ENCODE data around the gene DMRT2. TPM values are rescaled to one million over a fixed set of nuclear protein-coding genes. Genes with fewer than 3 reads are reported as not detected.

Gene DMRT2
- total RNA-seq, 4 donors from 2014 or later: 0.58 to 1.6 (median 0.62) TPM; not detected in 1

- no peaks in the 10 kb centered on the region for H3K36me3 ChIP-seq
- H3K9me3 ChIP-seq: no peaks in the 10 kb centered on the region
- peaks cover 65% of the 10 kb centered on the region for H3K27me3 ChIP-seq
- no peak for ATAC-seq
- 71 to 73% methylated on average over 6 of the region's 6 CpGs for WGBS, 2 donors (ENCODE audit: low coverage in 1 of 2)
- H3K27ac ChIP-seq: no peak overlapping the region
- H3K4me3 ChIP-seq: no peak overlapping the region
- TF ChIP-seq POLR2AphosphoS5 (IDR thresholded peaks at IDR 0.05): no peak
- no peak for TF ChIP-seq EP300 (IDR thresholded peaks at IDR 0.05)
- no peak for TF ChIP-seq CTCF (IDR thresholded peaks at IDR 0.05)
- TF ChIP-seq POLR2A (IDR thresholded peaks at IDR 0.05): no peak
- no peaks in the 10 kb centered on the region for H3K4me1 ChIP-seq
Observed at GRCh38 chr9:1058826-1059487, 8.8 kb downstream of the DMRT2 start.

GRCh38 chr9:1065130-1065529 lies 15.0 kb downstream of the DMRT2 start:
- H3K9me3 ChIP-seq: peaks cover 0 to 10% (median 0%) of the 10 kb centered on the region in 3 donors
- no peak overlapping the region for H3K4me3 ChIP-seq
- ATAC-seq: no peak
- 68 to 76% methylated on average over 2 of the region's 2 CpGs for WGBS, 2 donors (ENCODE audit: low coverage in 1 of 2)
- H3K27me3 ChIP-seq: peaks cover 11% of the 10 kb centered on the region
- no peaks in the 10 kb centered on the region for H3K4me1 ChIP-seq
- no peaks in the 10 kb centered on the region for H3K36me3 ChIP-seq
- H3K27ac ChIP-seq: no peak overlapping the region
- no peak for TF ChIP-seq POLR2AphosphoS5 (IDR thresholded peaks at IDR 0.05)

- WGBS, 2 donors (ENCODE audit: low coverage in 1 of 2): 50 to 73% methylated on average over 1 to 3 of the region's 3 CpGs
- TF ChIP-seq POLR2AphosphoS5 (IDR thresholded peaks at IDR 0.05): no peak
- no peak for TF ChIP-seq CTCF (IDR thresholded peaks at IDR 0.05)
- TF ChIP-seq EP300 (IDR thresholded peaks at IDR 0.05): no peak
- TF ChIP-seq POLR2A (IDR thresholded peaks at IDR 0.05): no peak
- Histone ChIP-seq H3K27ac (no peak overlapping the region), H3K27me3 (peaks cover 3% of the 10 kb centered on the region), H3K4me3 (no peak overlapping the region), H3K36me3 (no peaks in the 10 kb centered on the region), H3K4me1 (no peaks in the 10 kb centered on the region), H3K9me3 (peaks cover 0 to 10% (median 0%) of the 10 kb centered on the region in 3 donors)
- no peak for ATAC-seq
Observed at GRCh38 chr9:1070692-1071091, 20.5 kb downstream of the DMRT2 start.

DNA sequence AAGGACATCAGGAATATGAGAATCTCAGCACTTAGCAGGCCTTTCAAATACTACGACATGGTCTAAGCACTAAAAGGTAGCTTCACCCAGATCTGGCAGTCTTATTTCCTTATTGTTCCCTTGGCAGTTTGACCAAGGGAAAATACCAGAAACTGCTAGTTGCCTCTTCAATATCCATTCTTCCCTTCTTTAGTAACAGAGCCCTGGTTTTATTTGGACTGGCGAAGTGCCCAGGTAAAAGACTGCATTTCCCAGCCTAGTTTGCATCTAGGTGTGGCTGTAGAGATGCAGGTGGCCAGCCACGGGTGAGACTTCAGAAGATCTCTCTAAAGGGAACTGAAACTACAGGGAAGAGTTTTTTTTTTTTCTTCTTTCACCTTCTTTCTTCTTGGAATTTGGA lies 21.6 kb downstream of the DMRT2 start:
- ATAC-seq: no peak
- no peak for TF ChIP-seq POLR2A (IDR thresholded peaks at IDR 0.05)
- no peak for TF ChIP-seq EP300 (IDR thresholded peaks at IDR 0.05)
- no peak for TF ChIP-seq POLR2AphosphoS5 (IDR thresholded peaks at IDR 0.05)
- no peak for TF ChIP-seq CTCF (IDR thresholded peaks at IDR 0.05)
- Histone ChIP-seq H3K27me3 (peaks cover 11% of the 10 kb centered on the region), H3K9me3 (peaks cover 0 to 8% (median 0%) of the 10 kb centered on the region in 3 donors), H3K4me1 (no peaks in the 10 kb centered on the region), H3K27ac (no peak overlapping the region), H3K4me3 (no peak overlapping the region), H3K36me3 (no peaks in the 10 kb centered on the region)
- WGBS, 2 donors (ENCODE audit: low coverage in 1 of 2): 72 to 94% methylated on average over 2 to 3 of the region's 3 CpGs

DNA sequence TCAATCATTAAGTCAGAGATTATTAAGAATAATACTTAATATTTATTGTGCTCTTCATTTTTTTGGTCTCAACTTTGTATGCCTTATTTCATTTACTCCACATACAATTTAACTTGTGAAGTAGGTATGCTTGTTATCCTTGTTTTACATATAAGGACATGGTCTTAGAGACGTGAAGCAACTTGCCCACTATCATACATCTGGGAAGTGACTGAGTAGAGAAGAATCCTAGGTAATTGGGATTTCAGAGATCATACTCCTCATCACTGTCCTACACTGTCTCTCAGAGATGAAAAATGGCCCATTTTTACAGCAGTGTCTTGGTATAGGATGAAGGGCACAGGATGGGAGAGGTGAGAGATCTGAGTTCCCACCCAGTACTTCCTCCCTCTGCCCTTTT lies 23.3 kb downstream of the DMRT2 start:
- no peak for TF ChIP-seq CTCF (IDR thresholded peaks at IDR 0.05)
- WGBS, 2 donors (ENCODE audit: low coverage in 1 of 2): 47 to 64% methylated on average over 1 of the region's 1 CpG
- H3K27ac ChIP-seq: no peak overlapping the region
- peaks cover 14% of the 10 kb centered on the region for H3K27me3 ChIP-seq
- H3K36me3 ChIP-seq: no peaks in the 10 kb centered on the region
- no peaks in the 10 kb centered on the region for H3K4me1 ChIP-seq
- H3K4me3 ChIP-seq: no peak overlapping the region
- ATAC-seq: no peak
- H3K9me3 ChIP-seq: no peaks in the 10 kb centered on the region
